ENCODE measurements around the gene SMIM7. TPM values are rescaled to one million over a fixed set of nuclear protein-coding genes. Genes with fewer than 3 reads are reported as not detected.

The SMIM7 gene
- total and polyA plus RNA-seq, 2 of the 13 experiments (the other 11 are each of a cell fraction or from before 2014, with no cell fraction given), result 55.7 to 74.9 TPM

DNA sequence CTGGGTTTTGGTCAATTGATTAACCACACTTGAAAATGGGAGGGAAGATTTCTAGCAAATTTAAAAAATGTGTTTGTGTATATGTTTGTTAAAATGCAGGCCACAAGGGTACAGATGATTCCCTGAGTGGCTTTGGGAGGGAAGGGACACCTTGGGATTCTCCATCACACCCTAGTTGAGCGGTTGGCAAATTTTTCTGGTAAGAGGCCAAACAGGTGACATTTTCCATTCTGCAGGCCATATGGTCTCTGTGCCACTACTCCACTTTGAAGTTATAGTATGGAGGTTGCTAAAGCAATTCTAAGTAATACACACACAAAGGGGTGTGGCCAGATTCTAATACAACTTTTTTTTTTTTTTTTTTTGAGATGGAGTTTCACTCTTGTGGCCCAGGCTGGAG lies 19.0 kb downstream of the SMIM7 start:
- ATAC-seq, result no peak
- in situ Hi-C loops (cut with HindIII; ENCODE audit: extremely low pct_ligation_motif_present, low pct_unique_long_range_greater_than_20kb) (no loop called here), intact Hi-C loops (cut with micrococcal nuclease; ENCODE audit: unreplicated experiment) (no loop called here)
- Histone ChIP-seq H3K36me3 (replicated peaks in 1 of 2; ENCODE audit: control insufficient read depth in 1 of 2, insufficient read depth in 2 of 2, low read length in 2 of 2) (peaks cover 17 to 43% of the 10 kb centered on the region in 2 experiments), H3K4me2 (ENCODE audit: low read depth, low read length) (no peak overlapping the region), H3K4me1 (ENCODE audit: insufficient read depth, low read length) (peaks cover 9% of the 10 kb centered on the region), H3K4me3 (replicated peaks in 1 of 3; ENCODE audit: insufficient read depth in 1 of 3, low read depth in 2 of 3, low read length in 3 of 3) (no peak overlapping the region), H3K9me3 (ENCODE audit: low read length) (no peaks in the 10 kb centered on the region), H3K9ac (ENCODE audit: insufficient read depth, low read depth, low read length) (no peak overlapping the region), H4K20me1 (ENCODE audit: insufficient read depth, low read length) (peaks cover 2% of the 10 kb centered on the region), H3K27me3 (ENCODE audit: control insufficient read depth in 1 of 2, insufficient read depth in 2 of 2, low read length in 2 of 2) (no peaks in the 10 kb centered on the region), H2AFZ (ENCODE audit: low read length) (no peak overlapping the region), H3K79me2 (ENCODE audit: insufficient read depth, low read length) (peaks cover 37% of the 10 kb centered on the region), H3K27ac (ENCODE audit: extremely low read length, insufficient read depth, low read length) (no peak overlapping the region)
- BruUV-seq (replicated peaks), result no TSS peak
- CTCF ChIA-PET (ENCODE audit: low intra/inter-chr PET ratio, low total read pairs), result no interaction called here
- POLR2A ChIA-PET, result no interaction called here
- WGBS (ENCODE audit: low lambda C conversion rate), result 100% methylated on average over 1 of the region's 1 CpG
- no peak for FAIRE-seq
- DNase-seq (ENCODE audit: low spot score), result no peak
- no peak for TF ChIP-seq KDM5B (CRISPR knock-in tag; IDR thresholded peaks at IDR 0.05; ENCODE audit: borderline replicate concordance)
- no peak for TF ChIP-seq RFX1 (IDR thresholded peaks at IDR 0.05)
- TF ChIP-seq, protein P1, sequence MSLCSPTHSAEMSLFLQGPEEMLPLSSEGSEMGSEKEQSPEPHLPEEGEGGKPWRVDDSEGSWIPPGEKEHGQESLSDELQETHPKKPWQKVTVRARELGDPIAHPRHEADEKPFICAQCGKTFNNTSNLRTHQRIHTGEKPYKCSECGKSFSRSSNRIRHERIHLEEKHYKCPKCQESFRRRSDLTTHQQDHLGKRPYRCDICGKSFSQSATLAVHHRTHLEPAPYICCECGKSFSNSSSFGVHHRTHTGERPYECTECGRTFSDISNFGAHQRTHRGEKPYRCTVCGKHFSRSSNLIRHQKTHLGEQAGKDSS (CRISPR knock-in tag; IDR thresholded peaks at IDR 0.05; ENCODE audit: borderline replicate concordance, low read depth), result no peak
- TF ChIP-seq, protein P2, sequence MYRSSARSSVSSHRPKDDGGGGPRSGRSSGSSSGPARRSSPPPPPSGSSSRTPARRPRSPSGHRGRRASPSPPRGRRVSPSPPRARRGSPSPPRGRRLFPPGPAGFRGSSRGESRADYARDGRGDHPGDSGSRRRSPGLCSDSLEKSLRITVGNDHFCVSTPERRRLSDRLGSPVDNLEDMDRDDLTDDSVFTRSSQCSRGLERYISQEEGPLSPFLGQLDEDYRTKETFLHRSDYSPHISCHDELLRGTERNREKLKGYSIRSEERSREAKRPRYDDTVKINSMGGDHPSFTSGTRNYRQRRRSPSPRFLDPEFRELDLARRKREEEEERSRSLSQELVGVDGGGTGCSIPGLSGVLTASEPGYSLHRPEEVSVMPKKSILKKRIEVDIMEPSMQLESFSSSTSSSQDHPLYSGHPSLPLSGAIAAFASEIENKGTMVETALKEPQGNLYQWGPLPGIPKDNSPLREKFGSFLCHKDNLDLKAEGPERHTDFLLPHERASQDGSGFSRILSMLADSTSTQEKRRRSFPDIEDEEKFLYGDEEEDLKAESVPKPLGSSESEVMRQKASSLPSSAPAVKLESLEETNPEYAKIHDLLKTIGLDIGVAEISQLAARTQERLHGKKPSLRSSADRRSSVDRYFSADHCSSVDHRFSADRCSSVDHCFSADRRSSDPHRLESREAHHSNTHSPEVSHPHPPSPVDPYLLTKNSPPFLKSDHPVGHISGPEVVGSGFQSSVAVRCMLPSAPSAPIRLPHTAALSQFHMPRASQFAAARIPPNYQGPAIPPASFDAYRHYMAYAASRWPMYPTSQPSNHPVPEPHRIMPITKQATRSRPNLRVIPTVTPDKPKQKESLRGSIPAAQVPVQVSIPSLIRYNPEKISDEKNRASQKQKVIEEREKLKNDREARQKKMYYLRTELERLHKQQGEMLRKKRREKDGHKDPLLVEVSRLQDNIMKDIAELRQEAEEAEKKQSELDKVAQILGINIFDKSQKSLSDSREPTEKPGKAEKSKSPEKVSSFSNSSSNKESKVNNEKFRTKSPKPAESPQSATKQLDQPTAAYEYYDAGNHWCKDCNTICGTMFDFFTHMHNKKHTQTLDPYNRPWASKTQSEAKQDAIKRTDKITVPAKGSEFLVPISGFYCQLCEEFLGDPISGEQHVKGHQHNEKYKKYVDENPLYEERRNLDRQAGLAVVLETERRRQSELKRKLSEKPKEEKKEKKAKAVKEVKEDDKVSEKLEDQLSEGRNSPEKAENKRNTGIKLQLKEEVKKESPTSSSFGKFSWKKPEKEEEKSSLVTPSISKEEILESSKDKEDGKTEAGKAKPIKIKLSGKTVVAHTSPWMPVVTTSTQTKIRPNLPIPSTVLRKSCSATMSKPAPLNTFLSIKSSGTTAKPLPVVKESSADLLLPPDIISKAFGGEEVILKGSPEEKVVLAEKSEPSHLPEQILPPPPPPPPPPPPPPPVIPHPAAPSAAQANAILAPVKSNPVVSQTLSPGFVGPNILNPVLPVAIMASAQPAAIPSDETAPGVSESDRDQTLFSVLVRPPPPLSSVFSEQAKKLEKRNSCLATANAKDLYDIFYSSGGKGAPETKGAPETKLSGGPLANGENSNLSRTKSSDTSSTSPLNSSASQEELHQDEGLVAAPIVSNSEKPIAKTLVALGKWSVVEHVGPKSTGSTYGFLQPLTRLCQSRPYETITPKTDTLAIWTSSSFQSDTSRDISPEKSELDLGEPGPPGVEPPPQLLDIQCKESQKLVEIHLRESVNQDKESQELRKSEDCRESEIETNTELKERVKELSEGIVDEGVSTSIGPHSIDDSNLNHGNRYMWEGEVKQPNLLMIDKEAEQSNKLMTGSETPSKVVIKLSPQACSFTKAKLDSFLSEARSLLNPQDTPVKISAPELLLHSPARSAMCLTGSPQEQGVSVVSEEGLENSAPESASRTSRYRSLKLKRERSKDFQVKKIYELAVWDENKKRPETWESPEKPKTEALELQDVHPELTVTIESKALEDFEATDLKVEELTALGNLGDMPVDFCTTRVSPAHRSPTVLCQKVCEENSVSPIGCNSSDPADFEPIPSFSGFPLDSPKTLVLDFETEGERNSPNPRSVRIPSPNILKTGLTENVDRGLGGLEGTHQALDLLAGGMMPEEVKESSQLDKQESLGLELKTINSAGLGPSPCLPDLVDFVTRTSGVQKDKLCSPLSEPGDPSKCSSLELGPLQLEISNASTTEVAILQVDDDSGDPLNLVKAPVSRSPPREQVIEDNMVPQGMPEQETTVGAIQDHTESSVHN (CRISPR knock-in tag; IDR thresholded peaks at IDR 0.05), result no peak
- TF ChIP-seq, protein P3, sequence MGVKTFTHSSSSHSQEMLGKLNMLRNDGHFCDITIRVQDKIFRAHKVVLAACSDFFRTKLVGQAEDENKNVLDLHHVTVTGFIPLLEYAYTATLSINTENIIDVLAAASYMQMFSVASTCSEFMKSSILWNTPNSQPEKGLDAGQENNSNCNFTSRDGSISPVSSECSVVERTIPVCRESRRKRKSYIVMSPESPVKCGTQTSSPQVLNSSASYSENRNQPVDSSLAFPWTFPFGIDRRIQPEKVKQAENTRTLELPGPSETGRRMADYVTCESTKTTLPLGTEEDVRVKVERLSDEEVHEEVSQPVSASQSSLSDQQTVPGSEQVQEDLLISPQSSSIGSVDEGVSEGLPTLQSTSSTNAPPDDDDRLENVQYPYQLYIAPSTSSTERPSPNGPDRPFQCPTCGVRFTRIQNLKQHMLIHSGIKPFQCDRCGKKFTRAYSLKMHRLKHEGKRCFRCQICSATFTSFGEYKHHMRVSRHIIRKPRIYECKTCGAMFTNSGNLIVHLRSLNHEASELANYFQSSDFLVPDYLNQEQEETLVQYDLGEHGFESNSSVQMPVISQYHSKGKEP (CRISPR knock-in tag; IDR thresholded peaks at IDR 0.05), result no peak
- TF ChIP-seq NAIF1 (CRISPR knock-in tag; IDR thresholded peaks at IDR 0.05; ENCODE audit: borderline replicate concordance), result no peak
- TF ChIP-seq, protein P4, sequence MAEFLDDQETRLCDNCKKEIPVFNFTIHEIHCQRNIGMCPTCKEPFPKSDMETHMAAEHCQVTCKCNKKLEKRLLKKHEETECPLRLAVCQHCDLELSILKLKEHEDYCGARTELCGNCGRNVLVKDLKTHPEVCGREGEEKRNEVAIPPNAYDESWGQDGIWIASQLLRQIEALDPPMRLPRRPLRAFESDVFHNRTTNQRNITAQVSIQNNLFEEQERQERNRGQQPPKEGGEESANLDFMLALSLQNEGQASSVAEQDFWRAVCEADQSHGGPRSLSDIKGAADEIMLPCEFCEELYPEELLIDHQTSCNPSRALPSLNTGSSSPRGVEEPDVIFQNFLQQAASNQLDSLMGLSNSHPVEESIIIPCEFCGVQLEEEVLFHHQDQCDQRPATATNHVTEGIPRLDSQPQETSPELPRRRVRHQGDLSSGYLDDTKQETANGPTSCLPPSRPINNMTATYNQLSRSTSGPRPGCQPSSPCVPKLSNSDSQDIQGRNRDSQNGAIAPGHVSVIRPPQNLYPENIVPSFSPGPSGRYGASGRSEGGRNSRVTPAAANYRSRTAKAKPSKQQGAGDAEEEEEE (CRISPR knock-in tag; IDR thresholded peaks at IDR 0.05; ENCODE audit: borderline replicate concordance), result no peak
- TF ChIP-seq ZNF180 (CRISPR knock-in tag; IDR thresholded peaks at IDR 0.05; ENCODE audit: borderline replicate concordance, low read depth), result no peak
- TF ChIP-seq MYNN (CRISPR knock-in tag; IDR thresholded peaks at IDR 0.05; ENCODE audit: low read depth), result no peak
- no peak for TF ChIP-seq SNAI1 (CRISPR knock-in tag; IDR thresholded peaks at IDR 0.05; ENCODE audit: borderline replicate concordance)
- TF ChIP-seq ZNF441 (CRISPR knock-in tag; IDR thresholded peaks at IDR 0.05; ENCODE audit: borderline replicate concordance), result no peak
- no peak for TF ChIP-seq ISL2 (CRISPR knock-in tag; IDR thresholded peaks at IDR 0.05)
- TF ChIP-seq ZNF367 (CRISPR knock-in tag; IDR thresholded peaks at IDR 0.05; ENCODE audit: borderline replicate concordance), result no peak
